ENCODE measurements around the gene IFT27.

GRCh38 chr22:36816339-36816635 lies 40.4 kb upstream of the IFT27 start:
- TF ChIP-seq CTCF (IDR thresholded peaks at IDR 0.05; ENCODE audit: low read depth, low read length): no peak
- no peak for TF ChIP-seq POLR2A (IDR thresholded peaks at IDR 0.05; ENCODE audit: extremely low read depth, insufficient read length)
